GM19025 (cell line): ENCODE results near the gene PAQR3.

Experiments
- ATAC-seq: cut with Tn5 transposase; IDR thresholded peaks from one replicate; pipeline ENCODE4 v1.9.1; 2021; ENCODE audit warnings: mild to moderate bottlenecking, low read depth, moderate library complexity; ENCODE audit not compliant: unreplicated experiment

PAQR3 gene

GRCh38 chr4:78938868-78939666, at the start of gene PAQR3:
TSS of gene PAQR3 (minus strand) at chr4:78939438. CDS start at chr4:78939224, 214 bp downstream.
- ATAC-seq, result peak; percentile 98

GRCh38 chr4:78987683-78988082, 48.4 kb upstream of the PAQR3 start:
- no peak for ATAC-seq

GRCh38 chr4:78984593-78984992, 45.4 kb upstream of the PAQR3 start:
- ATAC-seq, result no peak

- ATAC-seq, result no peak
Measured at GRCh38 chr4:78975865-78976264, 36.6 kb upstream of the PAQR3 start.

- ATAC-seq, result no peak
Measured at GRCh38 chr4:78971776-78972175, 32.5 kb upstream of the PAQR3 start.

- ATAC-seq, result no peak
Measured at GRCh38 chr4:78971326-78971725, 32.1 kb upstream of the PAQR3 start.

- no peak for ATAC-seq
Measured at GRCh38 chr4:78962597-78963115, 23.4 kb upstream of the PAQR3 start.

GRCh38 chr4:78960926-78961325, 21.7 kb upstream of the PAQR3 start:
- ATAC-seq, result no peak

- no peak for ATAC-seq
Measured at GRCh38 chr4:78956975-78957374, 17.7 kb upstream of the PAQR3 start.

- no peak for ATAC-seq
Measured at GRCh38 chr4:78953769-78954666, 14.8 kb upstream of the PAQR3 start.

GRCh38 chr4:78953231-78953630, 14.0 kb upstream of the PAQR3 start:
- no peak for ATAC-seq

- ATAC-seq, result no peak
Measured at GRCh38 chr4:78951862-78952472, 12.7 kb upstream of the PAQR3 start.

GRCh38 chr4:78949735-78950134, 10.5 kb upstream of the PAQR3 start:
- no peak for ATAC-seq

GRCh38 chr4:78945651-78946179, 6.5 kb upstream of the PAQR3 start:
- ATAC-seq, result no peak

GRCh38 chr4:78944381-78944780, 5.1 kb upstream of the PAQR3 start:
- ATAC-seq, result no peak

GRCh38 chr4:78940752-78941151, 1.5 kb upstream of the PAQR3 start:
- ATAC-seq, result no peak

GRCh38 chr4:78939667-78940008, 400 bp upstream of the PAQR3 start:
- no peak for ATAC-seq

GRCh38 chr4:78938474-78938867, 767 bp downstream of the PAQR3 start:
- ATAC-seq, result no peak

- ATAC-seq, result no peak
Measured at GRCh38 chr4:78937837-78938236, 1.4 kb downstream of the PAQR3 start.

GRCh38 chr4:78936989-78937388, 2.2 kb downstream of the PAQR3 start:
- no peak for ATAC-seq
